Fibroblast of villous mesenchyme (primary cell): Measurements from ENCODE around the gene RBFOX2. TPM values are rescaled to one million over a fixed set of nuclear protein-coding genes. Genes with fewer than 3 reads are reported as not detected.

Experiments used
- DNase-seq: peaks from one replicate; pipeline ENCODE4 v3.0.0-alpha.2; 2010; ENCODE audit warnings: low read depth
- H3K4me3 ChIP-seq: 2 replicates; pipeline ENCODE4 v1.5.1; 2011; ENCODE audit warnings: low read depth, mild to moderate bottlenecking, low read length
- total RNA-seq: library from RNA; depleted of rRNA; stranded (reverse); fragments of >200 nt; gene quantifications from 2 replicates; pipeline ENCODE4 v1.2.3, GENCODE V29; 2012
- TF ChIP-seq, protein P1 (sequence below): IDR thresholded peaks from 2 replicates; pipeline ENCODE4 v1.5.1; 2012; ENCODE audit warnings: low read depth, mild to moderate bottlenecking, low read length; ENCODE audit not compliant: insufficient read depth

The RBFOX2 gene
- total RNA-seq, 1 donor, result 174 TPM

DNA sequence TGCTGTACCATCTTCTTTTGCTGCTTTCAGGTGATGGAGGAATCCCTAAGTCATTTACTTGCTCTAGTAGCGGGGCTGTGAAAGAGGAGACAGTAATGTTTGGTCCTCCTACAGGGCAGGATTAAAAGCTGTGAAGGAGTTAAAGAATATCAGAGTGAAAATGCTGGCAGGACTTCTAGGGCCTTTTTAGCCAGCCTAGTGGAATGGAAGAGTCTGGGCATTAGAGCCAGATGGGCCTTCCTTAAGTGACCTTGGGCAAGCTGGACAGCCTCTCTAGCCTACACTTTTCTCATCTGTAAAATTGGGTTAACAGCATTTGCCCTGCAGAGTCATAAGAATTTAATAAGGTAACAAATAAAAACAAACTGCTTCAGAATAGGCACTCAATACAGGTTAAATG is 114.7 kb downstream of the RBFOX2 start:
- TF ChIP-seq, protein P1, sequence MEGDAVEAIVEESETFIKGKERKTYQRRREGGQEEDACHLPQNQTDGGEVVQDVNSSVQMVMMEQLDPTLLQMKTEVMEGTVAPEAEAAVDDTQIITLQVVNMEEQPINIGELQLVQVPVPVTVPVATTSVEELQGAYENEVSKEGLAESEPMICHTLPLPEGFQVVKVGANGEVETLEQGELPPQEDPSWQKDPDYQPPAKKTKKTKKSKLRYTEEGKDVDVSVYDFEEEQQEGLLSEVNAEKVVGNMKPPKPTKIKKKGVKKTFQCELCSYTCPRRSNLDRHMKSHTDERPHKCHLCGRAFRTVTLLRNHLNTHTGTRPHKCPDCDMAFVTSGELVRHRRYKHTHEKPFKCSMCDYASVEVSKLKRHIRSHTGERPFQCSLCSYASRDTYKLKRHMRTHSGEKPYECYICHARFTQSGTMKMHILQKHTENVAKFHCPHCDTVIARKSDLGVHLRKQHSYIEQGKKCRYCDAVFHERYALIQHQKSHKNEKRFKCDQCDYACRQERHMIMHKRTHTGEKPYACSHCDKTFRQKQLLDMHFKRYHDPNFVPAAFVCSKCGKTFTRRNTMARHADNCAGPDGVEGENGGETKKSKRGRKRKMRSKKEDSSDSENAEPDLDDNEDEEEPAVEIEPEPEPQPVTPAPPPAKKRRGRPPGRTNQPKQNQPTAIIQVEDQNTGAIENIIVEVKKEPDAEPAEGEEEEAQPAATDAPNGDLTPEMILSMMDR, result no peak
- no peak for DNase-seq
- no peak overlapping the region for H3K4me3 ChIP-seq

DNA sequence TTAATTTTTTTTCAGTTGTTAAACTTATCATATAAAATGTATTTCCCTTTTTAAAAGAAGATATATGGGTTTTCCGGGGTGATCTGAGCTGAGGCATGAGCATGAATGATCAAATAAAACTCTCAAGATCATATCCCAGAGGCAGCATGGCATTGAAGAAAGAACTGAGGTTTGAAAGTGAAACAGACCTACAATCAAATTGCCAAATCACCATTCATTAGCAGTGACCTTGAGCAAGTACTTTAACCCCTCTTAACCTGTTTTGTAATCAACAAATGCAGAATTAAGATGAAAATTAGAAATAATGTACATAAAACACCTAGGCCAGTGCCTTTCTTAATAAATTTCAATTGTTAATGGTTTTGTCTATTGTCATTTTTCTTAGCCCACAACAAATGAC is 116.0 kb downstream of the RBFOX2 start:
- TF ChIP-seq, protein P1, result no peak
- DNase-seq, result no peak
- no peak overlapping the region for H3K4me3 ChIP-seq

GRCh38 chr22:35911877-35912276 is 116.7 kb downstream of the RBFOX2 start:
- TF ChIP-seq, protein P1, result no peak

DNA sequence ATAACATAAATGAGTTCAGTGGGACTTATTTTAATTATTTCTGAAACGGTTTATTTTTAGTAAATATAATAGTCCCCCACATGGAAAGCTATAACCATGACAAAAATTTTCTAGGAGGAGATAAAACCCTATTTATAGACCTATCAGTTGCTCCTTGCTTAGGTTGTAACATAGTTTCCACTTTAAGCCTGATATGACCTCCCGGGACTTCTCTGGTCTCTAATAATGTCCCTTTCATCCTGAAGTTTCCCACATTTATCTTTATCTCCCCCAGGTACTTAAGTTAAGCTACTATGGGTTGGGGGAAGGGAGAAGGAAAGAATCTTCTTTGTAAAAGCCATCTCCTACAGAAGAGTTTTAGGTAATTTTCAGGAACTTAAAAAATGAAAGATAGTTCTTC is 117.7 kb downstream of the RBFOX2 start:
- TF ChIP-seq, protein P1, result no peak
- H3K4me3 ChIP-seq, result no peak overlapping the region
- no peak for DNase-seq

More at GRCh38 chr22:35911877-35912276, 116.7 kb downstream of the RBFOX2 start:
- H3K4me3 ChIP-seq, result no peak overlapping the region
- DNase-seq, result no peak

GRCh38 chr22:35910003-35910769 is 118.4 kb downstream of the RBFOX2 start:
- TF ChIP-seq, protein P1, result no peak
- no peak overlapping the region for H3K4me3 ChIP-seq
- no peak for DNase-seq

GRCh38 chr22:35905894-35906293 is 122.7 kb downstream of the RBFOX2 start:
- no peak for DNase-seq
- H3K4me3 ChIP-seq, result no peak overlapping the region
- TF ChIP-seq, protein P1, result no peak

DNA sequence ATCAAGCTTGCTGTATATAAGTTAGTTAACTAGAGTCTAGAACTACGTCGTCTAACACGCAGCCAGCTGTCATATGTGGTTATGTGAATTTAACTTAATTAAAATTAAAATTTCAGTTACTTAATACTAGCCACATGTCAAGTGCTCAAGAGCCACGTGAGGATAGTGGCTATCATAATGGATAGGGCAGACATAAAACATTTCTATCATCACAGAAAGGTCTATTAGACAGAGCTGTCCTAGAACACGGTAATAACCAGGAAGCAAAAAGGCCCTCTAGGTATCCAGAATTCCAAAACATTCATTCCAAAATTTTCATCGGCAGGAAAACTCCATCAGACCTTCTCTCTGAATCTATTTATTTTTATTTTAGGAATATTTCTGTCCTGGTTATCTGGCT is 123.9 kb downstream of the RBFOX2 start:
- DNase-seq, result no peak
- H3K4me3 ChIP-seq, result no peak overlapping the region
- TF ChIP-seq, protein P1, result no peak
